HuH-7.5 (cell line): Measurements from ENCODE around the gene NIPAL3.
"Not testable (repeated sequence)": the region's sequence is repeated elsewhere in the genome, so short reads cannot be mapped to it uniquely, and the experiment has no call there.

Source experiments
- DNase-seq: peaks from one replicate; pipeline ENCODE4 v3.0.0; 2011; ENCODE audit warnings: low spot score

Gene NIPAL3

DNA sequence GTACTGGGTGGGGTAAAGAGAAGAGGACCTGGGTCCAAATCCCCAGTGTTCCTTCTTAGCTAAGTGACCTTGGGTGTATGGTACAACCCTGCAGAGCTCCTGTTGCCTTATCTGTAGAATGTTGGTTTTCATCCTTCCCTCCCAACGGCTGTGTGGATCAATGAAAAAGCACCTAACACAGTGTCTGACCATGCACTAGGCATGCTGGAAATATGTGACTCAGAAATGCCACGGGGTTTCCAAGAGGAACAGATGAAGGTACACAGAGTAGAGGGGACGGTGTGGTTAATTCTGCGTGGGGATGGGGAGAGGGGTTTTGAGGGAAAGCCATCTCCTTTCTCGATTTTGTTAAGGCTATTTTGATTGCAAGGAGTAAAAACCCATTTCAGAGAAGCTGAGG is 8.6 kb downstream of the NIPAL3 start:
- no peak for DNase-seq

DNA sequence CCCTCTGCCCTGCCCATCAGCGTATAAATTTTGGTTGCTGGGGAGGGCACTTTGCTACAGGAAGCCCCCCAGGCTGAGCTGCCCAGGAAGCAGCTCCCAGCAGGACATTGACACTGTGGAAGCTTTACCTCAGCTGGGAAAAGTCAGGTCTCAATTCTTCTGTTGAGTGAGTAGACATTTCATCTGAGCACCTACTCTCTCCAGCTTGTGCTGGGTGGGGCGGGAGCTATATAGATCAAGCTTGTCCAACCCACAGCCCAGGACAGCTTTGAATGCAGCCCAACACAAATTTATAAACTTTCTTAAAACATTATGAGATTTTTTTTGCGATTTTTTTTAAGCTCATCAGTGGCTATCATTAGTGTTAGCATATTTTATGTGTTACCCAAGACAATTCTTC is 9.4 kb downstream of the NIPAL3 start:
- DNase-seq, result no peak

DNA sequence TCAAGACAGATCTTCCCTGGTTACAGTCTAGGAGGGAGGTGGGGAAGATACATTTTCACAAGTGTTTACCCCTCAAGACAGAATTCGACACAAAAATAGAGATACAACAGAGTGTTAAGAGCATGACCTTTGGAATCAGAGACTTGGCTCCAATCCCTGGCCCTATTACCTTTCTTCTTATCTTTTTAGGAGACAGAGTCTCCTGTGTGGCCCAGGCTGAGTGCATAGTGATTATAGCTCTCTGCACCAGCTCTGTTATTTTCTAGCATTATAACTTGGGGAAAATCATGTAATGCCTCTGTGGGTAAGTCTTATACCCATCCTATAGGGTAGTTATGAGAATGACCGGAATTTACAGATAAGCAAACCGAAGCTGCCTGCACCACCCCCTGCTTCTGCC is 9.8 kb downstream of the NIPAL3 start:
- DNase-seq, result no peak

DNA sequence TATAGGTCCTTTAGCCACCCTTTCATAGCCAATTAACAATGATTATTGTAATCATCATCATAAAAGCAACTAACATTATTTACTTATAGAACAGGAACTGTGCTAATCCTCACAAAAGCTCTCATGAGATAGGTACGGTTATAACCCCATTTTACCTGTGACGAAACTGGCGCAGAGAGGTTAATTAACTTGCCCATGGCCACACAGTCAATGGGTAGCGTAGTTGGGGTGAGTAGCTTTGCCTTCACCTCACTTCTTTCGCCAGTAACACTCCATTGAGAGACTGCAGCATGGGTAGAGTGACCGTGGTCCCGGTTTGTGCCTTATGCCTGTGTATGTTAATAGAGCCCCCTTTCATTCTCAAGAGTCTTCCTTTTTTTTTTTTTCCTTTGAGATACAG is 10.3 kb downstream of the NIPAL3 start:
- no peak for DNase-seq

DNA sequence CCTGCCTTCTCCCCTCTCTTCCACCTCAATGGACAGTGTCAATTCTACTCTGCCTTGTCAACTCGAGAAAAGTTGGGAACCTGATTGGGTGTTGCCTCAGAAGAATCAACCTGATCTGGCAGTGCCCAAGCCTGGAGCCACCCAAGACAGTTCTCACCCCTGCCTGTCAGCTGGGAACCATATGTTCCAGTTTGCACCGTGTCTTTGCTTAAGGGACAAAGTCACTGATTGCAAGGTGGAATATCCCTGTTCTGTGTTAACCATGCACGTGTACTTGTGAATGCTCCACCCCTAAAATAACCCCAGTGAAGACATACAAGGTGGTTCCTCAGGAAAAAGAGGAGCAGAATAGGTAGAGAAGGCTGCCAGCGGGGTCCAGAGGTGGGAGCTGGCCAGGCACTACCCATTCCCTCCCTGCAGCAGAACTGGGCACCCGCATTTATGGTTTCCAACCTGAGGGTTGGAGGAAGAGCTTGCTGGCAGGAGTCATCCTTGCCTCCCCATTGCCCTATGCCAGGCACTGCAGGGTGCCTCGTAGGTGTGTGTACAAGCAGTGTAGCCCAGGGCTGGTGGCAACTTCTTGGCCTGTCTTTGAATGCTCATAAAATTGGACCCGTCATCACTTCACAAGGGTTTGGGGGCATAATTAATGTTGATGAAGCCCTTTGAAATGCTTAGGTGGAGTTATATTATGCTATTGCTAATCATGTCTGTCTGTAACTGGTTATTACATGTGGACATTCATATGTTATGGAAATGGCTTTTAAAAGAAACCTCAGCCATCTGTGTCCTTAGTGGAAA is 11.3 kb downstream of the NIPAL3 start:
- DNase-seq, result no peak

DNA sequence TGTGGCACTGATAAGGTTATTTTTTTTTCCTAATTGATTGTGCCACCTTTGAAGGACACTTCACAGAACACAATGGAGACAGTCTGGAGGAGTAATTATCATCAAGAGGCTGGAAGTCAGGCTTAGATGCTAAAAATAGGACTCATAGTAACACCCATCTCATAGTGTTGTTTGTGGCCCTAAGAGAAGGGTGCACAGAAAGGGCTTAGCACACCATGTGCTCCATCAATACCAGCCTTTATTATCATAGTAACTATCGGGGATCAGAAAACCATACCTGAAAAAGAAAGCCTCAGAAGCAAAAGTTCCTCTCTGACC is 11.9 kb downstream of the NIPAL3 start:
- DNase-seq, result no peak

DNA sequence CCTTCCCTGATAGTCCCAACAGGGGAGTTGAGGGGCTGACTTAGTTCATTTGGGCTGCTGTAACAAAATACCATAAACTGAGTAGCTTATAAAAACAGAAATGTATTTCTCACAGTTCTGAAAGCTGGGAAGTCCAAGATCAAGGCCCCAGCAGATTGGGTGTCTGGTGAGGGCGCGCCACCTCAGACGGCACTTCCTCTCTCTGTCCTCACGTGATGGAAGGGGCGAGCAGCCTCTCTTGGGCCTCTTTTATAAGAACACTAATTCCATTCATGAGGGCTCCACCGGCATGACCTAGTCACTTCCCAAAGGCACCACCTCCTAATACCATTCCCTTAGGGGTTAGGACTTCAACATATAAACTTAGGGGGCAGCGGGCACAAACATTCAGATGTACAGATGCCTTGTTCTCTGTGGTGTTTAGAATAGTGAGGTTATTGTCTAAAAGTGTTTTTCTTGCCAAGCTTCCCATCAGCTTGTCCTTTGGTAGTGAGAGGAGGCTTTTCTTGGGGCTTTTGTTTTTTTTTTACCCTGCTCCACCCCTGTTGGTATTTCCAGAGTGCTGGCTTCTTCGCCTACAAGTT is 20.3 kb downstream of the NIPAL3 start:
- no peak for DNase-seq

DNA sequence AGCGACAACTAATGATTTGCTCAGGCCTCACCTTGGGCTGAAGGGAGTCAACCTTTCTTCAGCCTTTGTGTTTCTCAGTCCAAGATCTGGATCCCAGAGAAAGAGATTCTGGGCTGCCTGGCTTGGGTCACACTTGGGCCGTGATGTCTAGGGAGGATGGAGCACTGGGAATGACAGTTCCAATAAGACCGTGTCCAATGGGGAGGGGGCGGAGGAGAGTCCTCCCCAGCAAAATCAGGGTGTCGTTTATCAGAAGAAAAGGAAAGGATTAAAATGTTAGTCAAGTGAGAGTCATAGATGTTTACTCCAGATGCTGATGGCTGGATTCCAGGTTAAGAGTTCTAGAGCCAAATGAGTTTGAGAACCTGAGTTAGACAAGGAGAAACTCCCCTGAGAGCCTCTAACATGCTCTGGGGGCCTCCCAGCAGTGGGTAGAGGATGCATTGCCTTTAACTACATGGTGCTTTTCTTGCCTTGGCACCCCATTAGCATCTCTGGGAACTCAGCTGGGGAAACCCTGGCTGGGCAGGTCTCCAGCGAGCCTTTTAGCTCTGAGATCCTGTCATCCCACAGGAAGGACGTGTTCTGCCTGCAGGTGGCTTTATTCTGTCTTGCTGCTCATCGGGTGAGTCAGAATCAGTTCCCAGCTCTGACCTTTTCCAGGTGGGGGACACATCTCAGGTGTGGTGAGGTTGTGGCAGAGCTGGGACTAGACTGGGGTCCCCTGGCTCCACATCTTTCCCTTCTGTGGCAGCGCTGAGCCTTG is 22.2 kb downstream of the NIPAL3 start:
- DNase-seq, result no peak

DNA sequence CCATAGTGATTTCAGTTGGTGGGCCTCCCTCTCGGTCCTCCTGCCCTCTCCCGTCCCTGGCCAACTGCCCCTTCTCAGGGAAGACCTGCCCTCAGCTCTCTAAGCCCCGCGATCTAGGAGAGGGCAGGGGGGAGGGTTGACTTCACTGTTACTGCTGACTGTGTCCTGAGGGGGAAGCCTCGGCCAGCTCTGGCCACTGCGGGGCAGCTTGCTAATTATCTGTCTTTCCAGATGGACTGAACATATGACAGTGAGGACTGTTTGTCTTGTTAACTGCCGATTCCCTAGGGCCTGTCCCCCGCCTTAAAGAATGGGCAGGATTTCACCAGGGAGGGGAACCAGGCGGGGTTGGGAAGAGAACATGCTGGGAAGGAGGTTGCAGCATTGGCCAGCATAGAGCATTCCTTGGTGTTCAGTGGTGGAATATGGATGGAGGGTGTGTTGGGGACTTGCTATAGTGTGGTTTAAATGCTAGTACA is 22.9 kb downstream of the NIPAL3 start:
- DNase-seq, result no peak

DNA sequence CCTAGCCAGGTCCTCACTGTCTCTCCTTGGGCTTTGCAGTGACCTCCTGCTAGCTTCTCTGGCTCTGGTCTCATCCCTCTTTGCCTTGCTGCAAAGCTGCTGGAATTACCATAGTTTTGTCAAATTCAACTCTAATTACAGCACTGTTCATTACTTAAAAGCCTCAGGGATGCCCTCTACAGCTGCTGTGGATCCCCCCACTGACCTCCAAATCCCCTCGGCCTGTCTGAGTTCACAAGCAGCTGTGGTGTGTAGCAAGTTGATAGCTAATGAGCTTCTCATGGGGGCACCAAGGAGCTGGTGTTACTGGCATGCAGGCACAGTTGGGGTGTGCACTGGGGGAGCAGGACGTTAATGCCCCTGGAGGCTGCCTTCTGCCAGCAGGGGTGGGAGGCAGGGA is 24.8 kb downstream of the NIPAL3 start:
- no peak for DNase-seq

DNA sequence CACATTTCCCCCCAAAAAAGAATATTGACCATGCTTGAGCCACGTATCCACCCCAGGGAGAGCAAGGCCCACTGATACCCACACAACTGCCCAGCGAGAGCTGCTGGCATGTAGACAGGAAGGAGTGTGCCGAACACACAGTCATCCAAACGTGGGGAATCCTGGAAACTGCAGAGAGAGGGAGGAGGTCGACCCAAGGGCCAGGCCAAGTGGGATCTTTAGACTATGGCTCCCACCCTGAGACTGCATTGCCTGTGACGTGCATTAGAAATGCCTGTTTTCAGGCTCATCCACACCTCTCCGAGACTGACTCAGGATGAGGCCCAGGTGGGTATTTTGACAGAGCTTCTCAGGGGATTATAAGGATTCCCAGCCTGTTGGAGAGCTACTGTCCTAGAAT is 25.9 kb downstream of the NIPAL3 start:
- DNase-seq, result no peak

DNA sequence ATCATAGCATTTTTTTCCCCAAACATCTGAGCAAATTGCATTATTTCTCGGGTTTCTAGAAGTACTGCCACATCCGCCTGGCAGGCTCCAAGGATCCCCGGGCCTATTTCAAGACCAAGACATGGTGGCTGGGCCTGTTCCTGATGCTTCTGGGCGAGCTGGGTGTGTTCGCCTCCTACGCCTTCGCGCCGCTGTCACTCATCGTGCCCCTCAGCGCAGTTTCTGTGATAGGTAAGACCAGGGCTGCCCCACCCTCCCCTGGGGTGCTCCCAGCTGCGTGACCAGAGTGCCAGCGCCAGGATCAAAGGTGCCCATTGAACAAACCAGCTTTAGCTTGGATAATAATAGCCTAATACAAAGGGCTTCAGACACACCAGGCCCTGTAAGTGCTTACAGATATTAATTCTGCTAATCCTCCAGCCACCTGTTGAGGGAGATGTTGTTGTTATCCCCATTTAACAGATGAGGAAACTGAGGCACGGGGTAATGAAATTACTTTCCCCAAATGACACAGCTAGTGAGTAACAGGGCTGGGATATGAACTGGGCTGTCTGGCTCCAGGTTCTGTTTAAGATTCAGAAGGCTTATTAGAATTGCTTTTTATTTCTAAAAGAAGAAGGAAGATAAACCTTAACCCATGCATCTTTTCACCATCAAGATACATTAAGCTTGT is 26.5 kb downstream of the NIPAL3 start:
- no peak for DNase-seq

DNA sequence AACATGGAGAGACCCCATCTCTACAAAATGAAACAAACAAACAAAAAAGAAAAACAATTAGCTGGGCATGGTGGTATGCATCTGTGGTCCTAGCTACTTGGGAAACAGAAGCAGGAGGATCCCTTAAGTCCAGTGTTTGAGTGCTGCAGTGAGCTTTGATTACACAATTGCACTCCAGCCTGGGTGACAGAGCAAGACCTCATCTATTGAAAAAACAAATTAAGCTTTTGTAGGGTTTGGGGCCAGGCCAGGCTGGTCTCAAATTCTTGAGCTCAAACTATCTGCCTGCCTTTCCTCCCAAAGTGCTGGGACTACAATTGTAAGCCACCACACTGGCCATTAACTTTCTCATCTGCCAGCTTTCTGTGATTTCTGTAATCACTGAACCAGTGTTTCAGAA is 27.2 kb downstream of the NIPAL3 start:
- DNase-seq, result no peak

DNA sequence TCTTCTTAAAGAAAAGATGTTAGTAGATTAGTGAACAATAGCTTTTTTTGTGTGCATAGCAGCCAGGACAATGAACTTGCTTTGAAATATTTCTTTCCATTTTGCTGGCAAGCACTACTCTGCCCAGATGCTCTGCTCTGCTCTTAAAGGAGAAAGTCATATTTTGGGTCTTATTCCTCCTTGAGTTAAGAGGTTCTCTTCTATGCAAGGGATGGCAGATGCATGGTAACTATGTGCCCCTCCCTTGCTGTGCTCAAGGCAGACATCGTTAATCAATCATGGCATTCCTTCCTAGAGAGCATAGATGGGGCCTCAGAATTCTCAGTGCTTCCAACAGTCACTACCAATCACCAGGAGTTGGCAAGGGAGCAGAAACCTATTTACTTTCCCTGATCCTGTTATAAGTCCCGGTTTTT is 27.6 kb downstream of the NIPAL3 start:
- DNase-seq, result no peak

DNA sequence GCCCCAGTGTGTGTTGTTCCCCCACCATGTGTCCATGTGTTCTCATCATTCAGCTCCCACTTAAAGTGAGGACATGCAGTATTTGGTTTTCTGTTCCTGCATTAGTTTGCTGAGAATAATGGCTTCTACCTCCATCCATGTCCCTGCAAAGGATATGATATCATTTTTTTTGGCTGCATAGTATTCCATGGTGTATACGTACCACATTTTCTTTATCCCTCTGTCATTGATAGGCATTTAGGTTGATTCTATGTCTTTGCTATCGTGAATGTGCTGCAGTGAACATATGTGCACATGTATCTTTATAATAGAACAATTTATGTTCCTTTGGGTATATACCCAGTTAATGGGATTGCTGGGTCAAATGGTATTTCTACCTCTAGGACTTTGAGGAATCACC is 30.8 kb downstream of the NIPAL3 start:
- not testable (repeated sequence) for DNase-seq

DNA sequence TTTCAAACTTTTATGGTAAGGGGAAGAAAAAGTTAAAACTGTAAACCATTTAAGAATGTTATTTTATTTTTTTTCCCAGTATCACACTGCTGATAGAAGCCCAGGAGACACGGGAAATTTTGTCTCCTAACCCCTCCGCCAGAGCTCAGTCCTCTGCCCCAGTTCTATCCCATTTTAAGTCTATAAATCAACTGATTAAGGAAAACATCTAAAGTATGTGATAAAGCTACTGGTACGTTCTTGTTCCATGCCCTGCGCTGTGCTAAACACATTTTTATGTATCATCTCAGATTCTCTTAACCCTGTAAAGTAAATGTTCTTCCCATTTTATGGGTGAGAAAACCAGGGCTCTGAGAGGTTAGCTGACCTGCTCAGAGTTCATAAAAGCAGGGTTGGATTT is 34.7 kb downstream of the NIPAL3 start:
- no peak for DNase-seq

DNA sequence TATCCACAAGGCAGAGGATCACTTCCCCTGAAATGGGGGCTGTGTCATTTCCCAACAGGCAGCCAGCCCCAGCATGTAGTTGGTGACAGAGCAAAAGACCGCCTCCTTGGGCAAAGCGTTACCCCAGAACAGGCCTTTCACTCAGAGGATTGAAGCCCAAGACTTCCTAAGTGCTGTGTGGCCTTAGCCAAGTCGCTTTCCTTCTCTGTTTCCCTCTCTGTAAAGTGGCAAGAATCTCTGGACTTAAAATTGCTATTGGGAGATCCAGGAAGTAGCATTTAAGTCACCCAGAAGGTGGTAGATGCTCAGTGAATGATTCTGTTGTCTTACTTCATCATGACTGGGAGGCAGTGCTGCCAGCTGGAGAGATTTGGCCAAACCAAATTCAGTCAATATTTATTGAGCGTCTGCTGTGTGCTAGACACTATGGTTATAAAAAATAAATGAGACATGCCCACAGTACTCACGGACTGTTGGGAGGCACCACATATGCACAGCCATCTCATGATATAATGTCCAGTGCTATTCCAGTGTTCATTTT is 35.3 kb downstream of the NIPAL3 start:
- no peak for DNase-seq

DNA sequence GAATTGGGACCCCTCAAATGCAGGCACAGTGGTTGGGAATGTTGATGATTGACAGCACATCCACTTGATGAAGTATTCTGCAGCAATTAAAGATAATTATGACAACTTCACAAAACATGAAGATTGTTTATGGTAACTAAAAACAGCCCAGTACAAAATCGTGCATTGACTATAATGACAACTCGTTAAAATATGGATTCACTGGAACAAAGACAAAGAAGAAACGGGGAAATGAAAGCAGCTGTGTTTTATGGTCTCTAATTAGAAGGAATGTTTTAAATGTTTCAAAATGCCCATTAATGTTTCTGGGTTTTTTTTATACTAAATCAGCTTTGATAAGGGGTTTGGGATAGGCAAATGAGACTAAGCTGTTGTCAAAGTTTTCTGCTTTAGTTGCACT is 36.1 kb downstream of the NIPAL3 start:
- no peak for DNase-seq

DNA sequence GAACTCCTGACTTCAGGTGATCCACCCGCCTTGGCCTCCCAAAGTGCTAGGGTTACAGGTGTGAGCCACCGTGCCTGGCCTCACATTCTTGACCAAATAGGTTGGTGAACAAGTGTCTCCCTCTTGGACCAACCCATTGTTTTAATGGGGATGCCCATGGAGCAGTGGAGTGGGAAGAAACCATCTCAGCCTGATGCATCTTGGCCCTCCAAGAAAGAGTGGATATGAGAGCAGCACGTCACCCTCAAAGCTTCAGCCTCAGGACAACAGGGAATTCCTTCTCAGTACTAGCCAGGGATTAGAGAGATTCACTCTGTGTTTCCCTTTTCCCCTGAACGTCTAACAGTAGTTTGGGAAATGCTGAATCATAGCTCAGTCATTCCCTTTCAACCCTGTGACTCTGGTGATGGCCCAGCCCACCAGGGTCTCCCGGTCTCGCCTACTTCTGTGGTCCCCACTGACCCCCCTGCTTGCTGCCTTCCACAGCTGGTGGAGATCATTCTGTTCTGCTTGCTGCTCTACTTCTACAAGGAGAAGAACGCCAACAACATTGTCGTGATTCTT is 37.4 kb downstream of the NIPAL3 start:
- DNase-seq, result no peak

DNA sequence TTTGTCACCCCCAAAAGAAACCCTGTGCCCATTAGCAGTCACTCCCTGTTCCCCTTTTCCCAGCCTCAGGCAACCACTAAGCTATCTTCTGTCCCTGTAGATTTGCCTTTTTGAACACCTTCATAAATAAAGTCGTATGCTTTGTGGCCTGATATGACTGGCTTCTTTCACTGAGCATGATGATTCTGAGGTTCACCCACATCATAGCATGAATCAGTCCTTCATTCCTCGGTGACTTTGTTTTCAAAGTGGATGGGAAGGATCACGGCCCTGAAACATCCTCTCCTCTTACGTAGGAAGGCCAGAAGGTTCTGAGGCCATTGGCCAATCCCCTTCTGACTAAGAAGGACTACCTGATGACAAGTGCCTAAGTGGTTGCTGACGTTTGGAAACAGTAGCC is 39.1 kb downstream of the NIPAL3 start:
- DNase-seq, result no peak

DNA sequence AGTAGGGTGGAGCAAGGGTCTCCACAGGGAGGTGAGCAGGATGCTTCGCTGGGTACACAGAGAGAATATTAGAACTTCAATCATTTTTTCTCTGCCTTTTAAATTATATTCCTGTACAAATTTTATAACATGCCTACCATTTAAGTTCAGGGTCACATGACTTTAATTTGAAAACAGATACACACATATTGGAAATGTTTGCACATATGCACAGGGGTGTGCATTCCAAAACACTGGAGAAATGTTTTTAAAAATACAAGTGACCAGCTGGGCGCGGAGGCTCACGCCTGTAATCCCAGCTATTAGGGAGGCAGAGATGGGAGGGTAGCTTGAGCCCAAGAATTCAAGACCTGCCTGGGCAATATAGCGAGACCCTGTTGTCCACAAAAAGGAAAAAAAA is 39.7 kb downstream of the NIPAL3 start:
- DNase-seq, result no peak

DNA sequence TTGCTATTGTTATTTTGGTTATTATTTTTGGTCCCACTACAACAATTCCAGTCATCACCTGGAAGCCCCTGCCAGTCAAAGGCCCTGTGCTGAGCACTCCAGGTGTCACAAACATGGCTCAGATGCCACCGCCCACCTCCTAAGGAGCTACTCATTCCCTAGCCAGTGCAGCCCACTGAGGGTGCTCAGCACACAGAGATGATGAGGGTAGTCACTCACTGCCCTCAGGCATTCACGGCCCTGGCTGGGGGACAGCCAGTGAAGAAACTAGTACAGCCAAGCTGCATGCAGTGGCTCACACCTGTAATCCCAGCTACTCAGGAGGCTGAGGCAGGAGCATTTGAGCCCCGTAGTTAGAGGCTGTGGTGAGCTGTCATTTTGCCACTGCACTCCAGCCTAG is 42.3 kb downstream of the NIPAL3 start:
- DNase-seq, result no peak
